SK-N-SH (cell line): ENCODE results near the gene DNAH11. TPM values are rescaled to one million over a fixed set of nuclear protein-coding genes. Genes with fewer than 3 reads are reported as not detected.
"Not testable (repeated sequence)": the region's sequence is repeated elsewhere in the genome, so short reads cannot be mapped to it uniquely, and the experiment has no call there.

Experiments used
- CTCF ChIA-PET: fragments of 300-600, 350-600 bp; formaldehyde crosslinking; extraction: SDS; loops from one replicate; lab custom pipeline; 2021; lab: Yijun Ruan, JAX
- POLR2A ChIA-PET: fragments of 350-600 bp; sonication (Branson Sonifier 250); formaldehyde crosslinking; extraction: SDS; loops from one replicate; lab custom pipeline; 2020; ENCODE audit warnings: antibody characterized with exemption, inconsistent platforms; lab: Yijun Ruan, JAX
- DNase-seq: peaks from one replicate; pipeline ENCODE4 v3.0.0; 2012
- H2AFZ ChIP-seq: fragments of 200-600 bp; sonication (generic); 2 replicates; pipeline ENCODE4 v1.8.1; 2016; ENCODE audit warnings: antibody characterized with exemption, mild to moderate bottlenecking, low read depth
- H3F3A ChIP-seq: fragments of 200-600 bp; sonication (generic); replicated peaks from 2 replicates; pipeline ENCODE3; 2016; ENCODE audit warnings: antibody characterized with exemption, mild to moderate bottlenecking; ENCODE audit not compliant: insufficient read depth
- H3K27ac ChIP-seq, 2 experiments: fragments of 200-500 bp in 1 of 2; fragments of 200-600 bp in 1 of 2; sonication (Bioruptor generic) in 1 of 2; sonication (generic), shearing (Covaris generic) in 1 of 2; 2 replicates each; pipeline versions ENCODE4 v1.5.1 to v1.6.1; 2014 to 2016; ENCODE audit warnings: low read depth in 2 of 2, inconsistent platforms in 1 of 2, low read length in 1 of 2, mild to moderate bottlenecking in 1 of 2, mixed read lengths in 1 of 2
- H3K27me3 ChIP-seq: fragments of 200-600 bp; sonication (generic), shearing (Covaris generic); 2 replicates; pipeline ENCODE4 v1.6.1; 2016; ENCODE audit warnings: mixed run types; ENCODE audit not compliant: insufficient read depth
- H3K36me3 ChIP-seq, 2 experiments: fragments of 200-500 bp in 1 of 2; fragments of 200-600 bp in 1 of 2; sonication (Bioruptor generic) in 1 of 2; sonication (generic) in 1 of 2; replicated peaks in 1 of 2; 2 replicates each; pipeline versions ENCODE3 to v1.5.1; 2014 to 2016; ENCODE audit warnings: low read length in 1 of 2, mild to moderate bottlenecking in 1 of 2; ENCODE audit not compliant: insufficient read depth in 2 of 2, control insufficient read depth in 1 of 2
- H3K4me1 ChIP-seq, 2 experiments: fragments of 200-500 bp in 1 of 2; fragments of 200-600 bp in 1 of 2; sonication (Bioruptor generic) in 1 of 2; sonication (generic), shearing (Covaris generic) in 1 of 2; 2 replicates each; pipeline versions ENCODE4 v1.5.1 to v1.6.1; 2014 to 2016; ENCODE audit warnings: low read depth in 1 of 2, low read length in 1 of 2, mixed run types in 1 of 2; ENCODE audit not compliant: insufficient read depth in 2 of 2, control insufficient read depth in 1 of 2
- H3K4me2 ChIP-seq: fragments of 200-600 bp; sonication (generic), shearing (Covaris generic); 2 replicates; pipeline ENCODE4 v1.6.1; 2017; ENCODE audit warnings: mixed run types
- H3K4me3 ChIP-seq, 2 experiments: fragments of 200-500 bp in 1 of 2; fragments of 200-600 bp in 1 of 2; sonication (Bioruptor generic) in 1 of 2; sonication (generic), shearing (Covaris generic) in 1 of 2; 2 replicates each; pipeline versions ENCODE4 v1.5.1 to v1.8.1; 2014 to 2016; ENCODE audit warnings: low read depth in 2 of 2, inconsistent platforms in 1 of 2, low read length in 1 of 2, mild to moderate bottlenecking in 1 of 2, mixed read lengths in 1 of 2, moderate library complexity in 1 of 2
- H3K79me2 ChIP-seq: fragments of 200-600 bp; sonication (generic); 2 replicates; pipeline ENCODE4 v1.8.1; 2017; ENCODE audit warnings: mild to moderate bottlenecking; ENCODE audit not compliant: insufficient read depth
- H3K9ac ChIP-seq: fragments of 200-600 bp; sonication (generic); 2 replicates; pipeline ENCODE4 v1.6.1; 2017; ENCODE audit warnings: mixed run types
- H3K9me2 ChIP-seq: fragments of 200-600 bp; sonication (generic); 2 replicates; pipeline ENCODE4 v1.6.1; 2017; ENCODE audit warnings: mixed run types
- H3K9me3 ChIP-seq: fragments of 200-600 bp; sonication (generic); 2 replicates; pipeline ENCODE4 v1.6.1; 2017; ENCODE audit warnings: mixed run types, mild to moderate bottlenecking, moderate library complexity
- H4K20me1 ChIP-seq: fragments of 200-600 bp; sonication (generic); 2 replicates; pipeline ENCODE4 v1.6.1; 2017; ENCODE audit warnings: mild to moderate bottlenecking, mixed run types; ENCODE audit not compliant: insufficient read depth
- FOXM1 ChIP-seq: IDR thresholded peaks from 2 replicates; pipeline ENCODE4 v1.4.0; 2012; ENCODE audit warnings: low read depth, mild to moderate bottlenecking
- IRF3 ChIP-seq: fragments of 150-350 bp; IDR thresholded peaks from 2 replicates; pipeline ENCODE4 v1.6.1; 2016; ENCODE audit warnings: mild to moderate bottlenecking, low read depth, low read length
- JUND ChIP-seq: IDR thresholded peaks from 2 replicates; pipeline ENCODE4 v1.4.0; 2012
- MXI1 ChIP-seq: IDR thresholded peaks from 2 replicates; pipeline ENCODE4 v1.6.1; 2012; ENCODE audit warnings: mild to moderate bottlenecking, low read depth, low read length, improper control_type of control experiment
- NRF1 ChIP-seq: IDR thresholded peaks from 2 replicates; pipeline ENCODE4 v1.6.1; 2012; ENCODE audit warnings: low read depth, mild to moderate bottlenecking, low read length
- PBX3 ChIP-seq: IDR thresholded peaks from 2 replicates; pipeline ENCODE4; 2012
- POLR2AphosphoS5 ChIP-seq: IDR thresholded peaks from 2 replicates; pipeline ENCODE4 v1.6.1; 2012; ENCODE audit warnings: low read depth, low read length
- RAD21 ChIP-seq: IDR thresholded peaks from 2 replicates; pipeline ENCODE4 v1.6.1; 2012; ENCODE audit warnings: mild to moderate bottlenecking, low read length
- RFX5 ChIP-seq: IDR thresholded peaks from 2 replicates; pipeline ENCODE4 v1.6.1; 2012; ENCODE audit warnings: mild to moderate bottlenecking, improper control_type of control experiment, low read length
- WGBS: methylation state at CpG from one replicate; pipeline ENCODE4 v1.1.6; 2017; ENCODE audit warnings: low lambda C conversion rate; 5-methylcytosine and 5-hydroxymethylcytosine counted together
- polyA plus RNA-seq, 3 experiments: library from polyadenylated mRNA; depleted of rRNA; stranded (reverse); fragments of >200 nt; gene quantifications; 2 replicates each; pipeline ENCODE4 v1.2.3, GENCODE V29; 2012

Gene DNAH11
- polyA plus RNA-seq, 1 of the 3 experiments (the other 2 are of a cell fraction) = 0.77 TPM

GRCh38 chr7:21926448-21926847 is 383.6 kb downstream of the DNAH11 start:
- Histone ChIP-seq H3K9me3 (0 out of 2 replicates have a peak, but pooled peaks cover 5% of the 10 kb centered on the region), H3K9ac (no peak overlapping the region), H3K36me3 (no peaks in the 10 kb centered on the region), H3F3A (no peaks in the 10 kb centered on the region), H3K27ac (no peak overlapping the region), H2AFZ (no peak overlapping the region), H3K27me3 (no peaks in the 10 kb centered on the region), H3K79me2 (no peaks in the 10 kb centered on the region), H4K20me1 (no peaks in the 10 kb centered on the region), H3K9me2 (no peaks in the 10 kb centered on the region), H3K4me1 (peaks cover 0 to 2% of the 10 kb centered on the region in 2 experiments; a peak in 1 of 4 replicates), H3K4me2 (no peak overlapping the region), H3K4me3 (no peak overlapping the region)
- POLR2A ChIA-PET = no interaction called here
- WGBS = 36% methylated on average over 1 of the region's 1 CpG
- CTCF ChIA-PET = no interaction called here
- no peak for TF ChIP-seq MXI1
- no peak for TF ChIP-seq NRF1
- TF ChIP-seq JUND = no peak
- no peak for TF ChIP-seq POLR2AphosphoS5
- no peak for TF ChIP-seq IRF3
- TF ChIP-seq RAD21 = no peak
- DNase-seq = no peak

GRCh38 chr7:21927693-21928092 is 384.9 kb downstream of the DNAH11 start:
- Histone ChIP-seq H4K20me1 (no peaks in the 10 kb centered on the region), H3K9ac (no peak overlapping the region), H3K27ac (no peak overlapping the region), H3K79me2 (no peaks in the 10 kb centered on the region), H2AFZ (no peak overlapping the region), H3K9me3 (0 out of 2 replicates have a peak, but pooled peaks cover 5% of the 10 kb centered on the region), H3F3A (no peaks in the 10 kb centered on the region), H3K4me2 (no peak overlapping the region), H3K27me3 (no peaks in the 10 kb centered on the region), H3K4me3 (no peak overlapping the region), H3K36me3 (no peaks in the 10 kb centered on the region), H3K9me2 (no peaks in the 10 kb centered on the region), H3K4me1 (peaks cover 0 to 2% of the 10 kb centered on the region in 2 experiments; a peak in 1 of 4 replicates)
- TF ChIP-seq JUND (no peak), FOXM1 (no peak), RFX5 (no peak), PBX3 (no peak)
- no peak for DNase-seq
- ChIA-PET POLR2A (no interaction called here), CTCF (no interaction called here)
- WGBS = 72% methylated on average over 6 of the region's 6 CpGs

GRCh38 chr7:21933293-21933692 is 390.5 kb downstream of the DNAH11 start:
- H3K4me3 ChIP-seq, H3K27ac ChIP-seq, H4K20me1 ChIP-seq, H3K9ac ChIP-seq, CTCF ChIA-PET, H3K9me3 ChIP-seq, H3K9me2 ChIP-seq, H3K4me2 ChIP-seq, H2AFZ ChIP-seq, H3K79me2 ChIP-seq, H3F3A ChIP-seq, H3K36me3 ChIP-seq, DNase-seq, H3K4me1 ChIP-seq, POLR2A ChIA-PET, H3K27me3 ChIP-seq: not testable (repeated sequence)
- 71% methylated on average over 3 of the region's 3 CpGs for WGBS
